Progenitor cell of endocrine pancreas (in vitro differentiated cells): ENCODE results near the gene SYNJ1. TPM values are rescaled to one million over a fixed set of nuclear protein-coding genes. Genes with fewer than 3 reads are reported as not detected.
"Not testable (repeated sequence)": the region's sequence is repeated elsewhere in the genome, so short reads cannot be mapped to it uniquely, and the experiment has no call there.

Experiments
- DNase-seq: peaks from one replicate; pipeline ENCODE4 v3.0.0; 2021; ENCODE audit warnings: low spot score; ENCODE audit not compliant: unreplicated experiment
- H3K27ac Mint-ChIP-seq: 2 replicates; pipeline ENCODE4 v1.8.0; 2021; ENCODE audit warnings: mild to moderate bottlenecking, moderate library complexity, mixed read lengths
- H3K27me3 Mint-ChIP-seq: 2 replicates; pipeline ENCODE4 v1.8.0; 2021; ENCODE audit warnings: mixed read lengths
- H3K36me3 Mint-ChIP-seq: 2 replicates; pipeline ENCODE4 v1.8.0; 2022; ENCODE audit warnings: mixed read lengths; ENCODE audit not compliant: insufficient read depth
- H3K4me1 Mint-ChIP-seq: 2 replicates; pipeline ENCODE4 v1.8.0; 2021; ENCODE audit warnings: low read depth, mixed read lengths
- H3K4me3 Mint-ChIP-seq: 2 replicates; pipeline ENCODE4 v1.8.0; 2021; ENCODE audit warnings: low read depth, mild to moderate bottlenecking, moderate library complexity, mixed read lengths
- H3K9me3 Mint-ChIP-seq: 2 replicates; pipeline ENCODE4 v1.8.0; 2021; ENCODE audit warnings: low read depth, mixed read lengths
- total RNA-seq: library from RNA; stranded (reverse); gene quantifications from 2 replicates; pipeline ENCODE4 v1.2.1, GENCODE V29; 2021
- TF ChIP-seq, protein P1 (sequence below): fragments of 200-600 bp; sonication (generic); IDR thresholded peaks from one replicate; pipeline ENCODE4 v1.5.0; 2021; ENCODE audit warnings: antibody characterized with exemption, mild to moderate bottlenecking; ENCODE audit not compliant: unreplicated experiment

The SYNJ1 gene
- total RNA-seq, 1 donor from 2014 or later = 10.1 TPM

DNA sequence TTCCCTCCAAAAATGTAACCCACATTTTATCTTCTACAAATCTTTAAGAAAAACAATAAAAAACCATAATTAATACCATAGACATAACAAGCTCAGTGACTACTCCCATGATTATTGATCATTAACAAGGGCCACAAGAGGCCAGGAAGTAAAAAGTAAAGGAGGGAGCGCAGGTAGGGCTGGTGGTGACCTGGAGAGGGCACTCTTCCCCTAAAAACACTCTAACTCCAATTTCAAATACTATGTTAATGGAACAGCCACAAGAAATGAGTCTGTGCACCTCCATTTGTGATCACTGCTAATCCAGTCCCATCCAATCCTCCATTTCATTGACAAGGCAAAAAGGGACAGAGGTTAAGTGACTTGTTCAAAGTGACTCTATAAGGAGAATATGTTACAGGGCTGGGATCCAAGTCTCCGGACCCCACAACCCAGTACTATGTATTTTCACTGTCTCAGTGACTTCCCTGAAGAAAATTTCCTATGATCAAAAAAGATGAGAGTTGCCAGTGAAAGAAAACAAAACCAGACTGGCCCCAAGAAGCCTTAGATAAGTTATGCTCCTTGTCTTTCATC is 74.4 kb downstream of the SYNJ1 start:
- DNase-seq = no peak
- Mint-ChIP-seq H3K4me3 (no peak overlapping the region), H3K9me3 (no peaks in the 10 kb centered on the region), H3K27me3 (no peaks in the 10 kb centered on the region), H3K36me3 (no peaks in the 10 kb centered on the region), H3K27ac (no peak overlapping the region), H3K4me1 (no peaks in the 10 kb centered on the region)
- TF ChIP-seq, protein P1, sequence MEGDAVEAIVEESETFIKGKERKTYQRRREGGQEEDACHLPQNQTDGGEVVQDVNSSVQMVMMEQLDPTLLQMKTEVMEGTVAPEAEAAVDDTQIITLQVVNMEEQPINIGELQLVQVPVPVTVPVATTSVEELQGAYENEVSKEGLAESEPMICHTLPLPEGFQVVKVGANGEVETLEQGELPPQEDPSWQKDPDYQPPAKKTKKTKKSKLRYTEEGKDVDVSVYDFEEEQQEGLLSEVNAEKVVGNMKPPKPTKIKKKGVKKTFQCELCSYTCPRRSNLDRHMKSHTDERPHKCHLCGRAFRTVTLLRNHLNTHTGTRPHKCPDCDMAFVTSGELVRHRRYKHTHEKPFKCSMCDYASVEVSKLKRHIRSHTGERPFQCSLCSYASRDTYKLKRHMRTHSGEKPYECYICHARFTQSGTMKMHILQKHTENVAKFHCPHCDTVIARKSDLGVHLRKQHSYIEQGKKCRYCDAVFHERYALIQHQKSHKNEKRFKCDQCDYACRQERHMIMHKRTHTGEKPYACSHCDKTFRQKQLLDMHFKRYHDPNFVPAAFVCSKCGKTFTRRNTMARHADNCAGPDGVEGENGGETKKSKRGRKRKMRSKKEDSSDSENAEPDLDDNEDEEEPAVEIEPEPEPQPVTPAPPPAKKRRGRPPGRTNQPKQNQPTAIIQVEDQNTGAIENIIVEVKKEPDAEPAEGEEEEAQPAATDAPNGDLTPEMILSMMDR = peak; percentile 80

DNA sequence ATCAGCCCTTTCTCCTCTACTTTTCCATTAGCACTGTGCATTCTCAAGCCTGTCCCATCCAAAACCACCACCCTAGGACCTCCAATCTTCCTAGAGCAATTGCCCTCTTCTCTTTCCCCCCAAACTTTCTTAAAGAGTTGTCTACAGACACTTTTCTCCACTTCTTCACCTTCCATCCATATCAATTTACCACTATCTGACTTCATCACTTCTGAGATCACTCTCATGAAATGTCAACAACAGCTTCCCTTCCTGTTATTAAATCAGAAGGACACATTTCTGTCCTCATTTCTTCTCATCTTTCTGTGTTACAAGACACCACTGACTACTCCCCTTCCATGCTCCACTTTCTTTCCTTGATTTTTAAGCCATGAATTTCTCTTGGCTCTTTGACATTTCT is 79.6 kb downstream of the SYNJ1 start:
- no peak overlapping the region for H3K27ac Mint-ChIP-seq
- H3K4me1 Mint-ChIP-seq = peaks cover 3% of the 10 kb centered on the region
- peaks cover 7% of the 10 kb centered on the region for H3K27me3 Mint-ChIP-seq
- peaks cover 3% of the 10 kb centered on the region for H3K36me3 Mint-ChIP-seq
- no peak for DNase-seq
- no peak overlapping the region for H3K4me3 Mint-ChIP-seq
- TF ChIP-seq, protein P1 = no peak
- no peaks in the 10 kb centered on the region for H3K9me3 Mint-ChIP-seq

DNA sequence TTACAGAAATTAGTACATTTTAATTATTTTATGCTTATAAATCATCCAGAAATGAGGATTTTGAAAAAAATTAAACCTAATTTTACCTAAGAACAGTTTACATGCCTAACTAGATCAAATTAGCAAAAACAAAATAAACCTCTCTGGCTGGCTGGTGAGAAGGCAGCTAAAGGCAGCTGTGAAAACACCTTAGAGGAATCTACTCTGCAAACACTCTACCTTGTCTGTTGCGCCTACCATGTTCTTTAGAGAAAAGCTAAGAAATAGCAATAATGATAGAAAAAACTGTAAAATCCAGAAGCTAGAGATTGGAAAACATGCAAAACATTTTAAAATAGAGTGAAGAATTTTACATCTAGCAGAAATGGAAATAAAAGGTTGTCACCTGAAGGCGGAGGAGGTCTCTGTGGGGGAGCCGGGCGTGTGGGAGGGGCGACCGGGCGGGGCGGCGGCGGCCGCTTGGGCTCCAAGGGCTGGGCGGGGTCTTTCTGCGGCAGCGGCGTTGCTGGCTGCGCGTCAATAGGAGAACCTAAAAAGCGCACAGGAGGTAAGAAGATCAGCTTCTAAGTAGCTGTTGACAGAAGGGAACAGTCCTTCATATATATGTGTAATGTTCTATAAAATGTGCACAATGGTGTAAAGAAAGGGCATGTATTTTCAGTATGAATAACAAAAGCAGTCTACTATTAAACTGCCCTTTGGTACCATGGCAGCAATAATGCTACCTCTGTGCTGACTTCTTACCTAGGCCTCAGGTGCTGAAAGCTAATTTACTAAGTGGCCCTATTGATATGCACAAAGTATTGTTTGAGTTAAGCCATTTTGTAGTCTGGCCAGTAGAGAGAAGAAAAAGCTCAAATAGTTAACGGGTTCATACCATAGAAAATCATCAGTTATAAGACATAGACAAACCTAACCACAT is 82.3 kb downstream of the SYNJ1 start:
- no peak for DNase-seq
- no peaks in the 10 kb centered on the region for H3K9me3 Mint-ChIP-seq
- TF ChIP-seq, protein P1 = no peak
- H3K27ac Mint-ChIP-seq = no peak overlapping the region
- peak overlapping the region; percentile 69 for H3K4me3 Mint-ChIP-seq
- H3K27me3 Mint-ChIP-seq = peaks cover 7% of the 10 kb centered on the region
- peaks cover 3% of the 10 kb centered on the region for H3K4me1 Mint-ChIP-seq
- H3K36me3 Mint-ChIP-seq = peaks cover 3% of the 10 kb centered on the region

DNA sequence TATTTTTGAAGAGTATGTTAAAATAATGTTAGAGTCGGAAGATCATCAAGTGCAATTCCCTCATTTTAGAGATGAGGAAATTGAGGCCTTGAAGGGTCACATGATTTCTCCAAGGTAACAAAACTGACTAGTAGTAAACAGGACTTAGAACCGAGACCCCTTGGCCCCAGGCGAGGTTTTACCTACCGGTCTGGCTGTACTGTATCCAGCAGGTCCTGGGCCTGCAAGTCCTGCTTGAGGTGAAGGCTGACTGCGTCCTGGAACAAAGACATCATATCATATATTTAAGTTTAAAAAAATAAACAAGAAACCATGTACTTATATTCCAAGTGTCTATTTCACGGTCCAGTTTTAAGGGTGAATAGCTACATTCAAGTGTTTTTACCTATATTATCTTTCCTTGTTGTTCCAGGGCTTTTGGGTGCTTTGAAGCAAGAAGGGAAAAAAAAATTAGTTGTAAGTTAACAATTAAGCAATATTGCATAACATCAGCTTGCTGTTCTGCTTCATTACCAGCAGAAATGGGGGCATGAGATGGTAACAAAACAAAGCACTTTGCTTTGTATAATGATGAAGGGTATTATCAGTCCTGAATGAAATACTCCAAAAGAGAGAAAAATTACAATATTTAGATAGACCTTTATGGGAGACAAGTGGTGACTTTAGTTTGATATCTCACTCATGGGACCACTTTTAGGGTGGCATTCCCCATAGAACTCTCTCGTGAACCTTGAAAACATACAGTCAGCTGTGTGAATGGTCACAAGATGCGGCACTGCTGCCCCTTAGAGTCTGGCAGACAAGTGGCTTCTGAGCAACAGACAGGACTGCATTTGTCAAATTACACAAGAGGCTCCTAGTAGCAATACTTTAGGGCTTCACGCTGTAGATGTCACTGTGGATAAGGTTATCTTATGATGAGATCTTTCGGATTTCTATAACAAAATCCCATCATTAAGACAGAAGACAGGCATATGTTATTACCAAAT is 85.8 kb downstream of the SYNJ1 start:
- H3K27ac Mint-ChIP-seq = no peak overlapping the region
- no peak for DNase-seq
- TF ChIP-seq, protein P1 = no peak

DNA sequence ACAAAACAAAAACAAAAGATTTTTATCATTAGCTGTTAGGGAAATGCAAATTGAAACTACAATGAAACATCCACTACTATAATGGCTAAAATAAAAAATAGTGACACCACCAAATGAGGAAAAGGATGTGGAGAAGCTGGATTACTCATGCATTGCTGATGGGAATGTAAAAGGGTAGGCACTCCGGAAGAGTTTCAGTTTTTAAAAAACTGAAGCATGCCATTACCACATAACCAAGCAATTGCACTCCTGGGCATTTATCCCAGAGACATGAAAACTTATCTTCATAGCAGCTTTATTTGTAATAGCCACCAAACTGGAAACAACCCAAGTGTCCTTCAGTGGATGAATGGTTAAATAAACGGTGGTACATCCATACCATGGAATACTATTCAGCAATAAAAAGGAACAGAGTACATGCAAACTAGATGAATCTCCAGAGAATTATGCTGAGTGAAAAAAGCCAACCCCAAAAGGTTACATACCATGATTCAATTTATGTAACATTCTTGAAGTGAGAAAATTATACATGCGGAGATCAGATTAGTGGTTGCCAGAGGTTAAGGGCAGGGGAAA is 101.1 kb downstream of the SYNJ1 start:
- H3K36me3 Mint-ChIP-seq = peaks cover 2% of the 10 kb centered on the region
- no peak overlapping the region for H3K4me3 Mint-ChIP-seq
- no peak for DNase-seq
- no peaks in the 10 kb centered on the region for H3K4me1 Mint-ChIP-seq
- H3K27me3 Mint-ChIP-seq = peaks cover 1% of the 10 kb centered on the region
- H3K27ac Mint-ChIP-seq = no peak overlapping the region
- TF ChIP-seq, protein P1 = no peak
- H3K9me3 Mint-ChIP-seq = peaks cover 2% of the 10 kb centered on the region

More for the DNA sequence above, 85.8 kb downstream of the SYNJ1 start:
- peaks cover 5% of the 10 kb centered on the region for H3K36me3 Mint-ChIP-seq
- H3K4me3 Mint-ChIP-seq = no peak overlapping the region
- no peaks in the 10 kb centered on the region for H3K9me3 Mint-ChIP-seq
- H3K4me1 Mint-ChIP-seq = peaks cover 3% of the 10 kb centered on the region
- H3K27me3 Mint-ChIP-seq = peaks cover 7% of the 10 kb centered on the region

DNA sequence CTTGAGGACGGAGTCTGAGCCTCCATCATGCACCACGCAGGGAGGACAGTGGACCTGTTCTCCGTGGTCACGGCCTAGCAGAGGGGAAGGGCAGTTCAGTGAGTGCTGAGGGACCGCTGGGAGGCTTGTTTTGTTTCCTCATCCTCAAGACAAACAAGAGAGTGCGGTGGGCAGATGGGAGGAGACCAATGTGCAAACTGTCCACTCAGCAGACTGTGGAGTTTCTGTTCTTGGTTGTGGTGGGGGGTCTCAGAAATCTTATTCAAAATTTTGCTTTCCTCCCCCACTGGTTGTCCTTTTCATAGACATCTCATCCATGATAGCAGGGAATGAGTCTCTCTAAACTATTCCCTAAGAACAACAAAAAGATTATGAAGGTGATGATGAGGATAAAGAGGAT is 109.6 kb downstream of the SYNJ1 start:
- H3K4me3 Mint-ChIP-seq, DNase-seq, H3K4me1 Mint-ChIP-seq, H3K36me3 Mint-ChIP-seq, H3K27ac Mint-ChIP-seq, H3K9me3 Mint-ChIP-seq: not testable (repeated sequence)
- H3K27me3 Mint-ChIP-seq = peaks cover 45% of the 10 kb centered on the region
